HepG2 (cell line): ENCODE results near the gene PPCDC. TPM values are rescaled to one million over a fixed set of nuclear protein-coding genes. Genes with fewer than 3 reads are reported as not detected.
A peak's percentile ranks its signal among the peaks of the same experiment; 100 is the strongest.

Source experiments
- ATRX ChIP-seq: sonication (generic); formaldehyde crosslinking; IDR thresholded peaks from 2 replicates; pipeline ENCODE4 v1.4.0; 2020; ENCODE audit warnings: missing genetic modification reagents, borderline replicate concordance
- DR1 ChIP-seq: sonication (generic); formaldehyde crosslinking; IDR thresholded peaks from 2 replicates; pipeline ENCODE4 v1.8.0; 2021; ENCODE audit warnings: mild to moderate bottlenecking, missing genetic modification reagents, inconsistent platforms
- EED ChIP-seq: sonication (generic); formaldehyde crosslinking; IDR thresholded peaks from 2 replicates; pipeline ENCODE4 v1.5.0; 2020; ENCODE audit warnings: mild to moderate bottlenecking, missing genetic modification reagents
- FOXA3 ChIP-seq: IDR thresholded peaks from 2 replicates; pipeline ENCODE4 v1.6.1; 2016; ENCODE audit warnings: missing genetic modification reagents, missing compliant biosample characterization
- GMEB1 ChIP-seq: sonication (generic); formaldehyde crosslinking; IDR thresholded peaks from 2 replicates; pipeline ENCODE4 v1.5.1; 2020; ENCODE audit warnings: missing genetic modification reagents, mild to moderate bottlenecking, borderline replicate concordance
- KLF15 ChIP-seq: sonication (generic); formaldehyde crosslinking; IDR thresholded peaks from 2 replicates; pipeline ENCODE4 v1.8.1; 2023; ENCODE audit warnings: borderline replicate concordance, mild to moderate bottlenecking, inconsistent platforms, missing genetic modification reagents, mixed read lengths
- MAFG ChIP-seq: sonication (generic); formaldehyde crosslinking; IDR thresholded peaks from 2 replicates; pipeline ENCODE4 v1.5.1; 2020; ENCODE audit warnings: mild to moderate bottlenecking, missing genetic modification reagents
- NCOA2 ChIP-seq: sonication (generic); formaldehyde crosslinking; IDR thresholded peaks from 2 replicates; pipeline ENCODE4 v1.8.0; 2022; ENCODE audit warnings: inconsistent platforms
- NFIC ChIP-seq: IDR thresholded peaks from 2 replicates; pipeline ENCODE4 v1.6.1; 2012; ENCODE audit warnings: mild to moderate bottlenecking, low read length, inconsistent platforms
- NFYC ChIP-seq: IDR thresholded peaks from 2 replicates; pipeline ENCODE4 v1.6.1; 2016; ENCODE audit warnings: missing genetic modification reagents, missing compliant biosample characterization
- NONO ChIP-seq, 2 experiments: fragments of 450-650 bp in 1 of 2; sonication (generic) in 1 of 2; formaldehyde crosslinking in 1 of 2; IDR thresholded peaks in 1 of 2; conservative IDR thresholded peaks in 1 of 2; 2 replicates each; pipeline versions ENCODE4 v1.6.1 to v1.8.0; 2017 to 2022; ENCODE audit warnings: mild to moderate bottlenecking in 1 of 2, missing genetic modification reagents in 1 of 2, moderate library complexity in 1 of 2
- RXRA ChIP-seq: sonication (generic); formaldehyde crosslinking; IDR thresholded peaks from 2 replicates; pipeline ENCODE4 v1.5.1; 2020; ENCODE audit warnings: missing genetic modification reagents
- SALL2 ChIP-seq: sonication (generic); formaldehyde crosslinking; IDR thresholded peaks from 2 replicates; pipeline ENCODE4 v1.8.1; 2023; ENCODE audit warnings: mild to moderate bottlenecking, missing genetic modification reagents, inconsistent platforms
- TBL1XR1 ChIP-seq: fragments of 150-350 bp; IDR thresholded peaks from 2 replicates; pipeline ENCODE4 v1.6.1; 2014; ENCODE audit warnings: borderline replicate concordance, low read length; ENCODE audit not compliant: partially characterized antibody
- TEF ChIP-seq: sonication (generic); formaldehyde crosslinking; IDR thresholded peaks from 2 replicates; pipeline ENCODE4 v1.5.0; 2020; ENCODE audit warnings: missing genetic modification reagents
- U2AF2 ChIP-seq: fragments of 200-400 bp; formaldehyde crosslinking; IDR thresholded peaks from 2 replicates; pipeline ENCODE4 v1.6.1; 2017; ENCODE audit warnings: low read depth, mild to moderate bottlenecking, low read length
- ZNF224 ChIP-seq: sonication (generic); formaldehyde crosslinking; IDR thresholded peaks from 2 replicates; pipeline ENCODE4 v1.5.0; 2020; ENCODE audit warnings: mild to moderate bottlenecking, missing genetic modification reagents
- ZNF225 ChIP-seq: sonication (generic); formaldehyde crosslinking; IDR thresholded peaks from 2 replicates; pipeline ENCODE4 v1.4.0; 2020; ENCODE audit warnings: mild to moderate bottlenecking, missing genetic modification reagents
- ZNF296 ChIP-seq: sonication (generic); formaldehyde crosslinking; conservative IDR thresholded peaks from 2 replicates; pipeline ENCODE4 v1.5.0; 2020; ENCODE audit warnings: mild to moderate bottlenecking, missing genetic modification reagents
- ZNF331 ChIP-seq: sonication (generic); formaldehyde crosslinking; IDR thresholded peaks from 2 replicates; pipeline ENCODE4 v1.4.0; 2020; ENCODE audit warnings: missing genetic modification reagents
- ZNF512B ChIP-seq: sonication (generic); formaldehyde crosslinking; IDR thresholded peaks from 2 replicates; pipeline ENCODE4 v1.5.1; 2020; ENCODE audit warnings: missing genetic modification reagents, mild to moderate bottlenecking, borderline replicate concordance
- ZNF562 ChIP-seq: sonication (generic); formaldehyde crosslinking; IDR thresholded peaks from 2 replicates; pipeline ENCODE4 v1.8.0; 2022; ENCODE audit warnings: missing genetic modification reagents, borderline replicate concordance
- ZNF598 ChIP-seq: sonication (generic); formaldehyde crosslinking; IDR thresholded peaks from 2 replicates; pipeline ENCODE4 v1.5.1; 2020; ENCODE audit warnings: mild to moderate bottlenecking, missing genetic modification reagents, borderline replicate concordance
- ZNF7 ChIP-seq: IDR thresholded peaks from 2 replicates; pipeline ENCODE4 v1.6.1; 2016; ENCODE audit warnings: missing biosample characterization, missing genetic modification reagents
- ZNF883 ChIP-seq: sonication (generic); formaldehyde crosslinking; IDR thresholded peaks from 2 replicates; pipeline ENCODE4 v1.5.1; 2020; ENCODE audit warnings: mild to moderate bottlenecking, missing genetic modification reagents; ENCODE audit errors: not compliant biosample characterization
- ZSCAN21 ChIP-seq: sonication (generic); formaldehyde crosslinking; IDR thresholded peaks from 2 replicates; pipeline ENCODE4 v1.8.0; 2022; ENCODE audit warnings: mild to moderate bottlenecking, missing genetic modification reagents, moderate library complexity, borderline replicate concordance
- polyA plus RNA-seq, 8 experiments: library from polyadenylated mRNA; depleted of rRNA in 3 of 8; stranded (reverse) in 7 of 8; unstranded in 1 of 8; fragments of >200 nt; fragmentation: Illumina TruSeq in 4 of 8; extraction: Trizol in 4 of 8; gene quantifications; 2 replicates each; pipeline versions ENCODE4 v1.2.1 to v1.2.3, GENCODE V29; 2011 to 2016; ENCODE audit warnings: low read depth in 4 of 8, missing spikeins in 1 of 8, mixed read lengths in 1 of 8; ENCODE audit not compliant: insufficient read depth in 1 of 8
- total RNA-seq, 5 experiments: library from RNA; depleted of rRNA; stranded (reverse); fragments of >200 nt; fragmentation: Illumina TruSeq; extraction: Trizol; gene quantifications; 2 replicates each; pipeline ENCODE4 v1.2.3, GENCODE V29; 2016; ENCODE audit warnings: low read depth in 1 of 5

The PPCDC gene
- total and polyA plus RNA-seq, 2 of the 13 experiments (the other 11 are each of a cell fraction or from before 2014, with no cell fraction given), result 12.3 to 12.8 TPM

- no peak for TF ChIP-seq ZNF7 (CRISPR knock-in tag)
- no peak for TF ChIP-seq U2AF2
- TF ChIP-seq MAFG (CRISPR knock-in tag), result no peak
- TF ChIP-seq NFIC, result no peak; the same call in 1 of the 2 replicates
- no peak for TF ChIP-seq ZNF224 (CRISPR knock-in tag)
- TF ChIP-seq ZNF225 (CRISPR knock-in tag), result no peak
- no peak for TF ChIP-seq TBL1XR1
- TF ChIP-seq ZNF512B (CRISPR knock-in tag), result no peak
- no peak for TF ChIP-seq DR1 (CRISPR knock-in tag)
- TF ChIP-seq NONO (IDR thresholded peaks at IDR 0.05), result no peak
- TF ChIP-seq NONO (CRISPR knock-in tag; conservative IDR thresholded peaks at IDR 0.05), result no peak
- TF ChIP-seq ZSCAN21 (CRISPR knock-in tag), result no peak
- TF ChIP-seq ZNF598 (CRISPR knock-in tag), result no peak
- peak; percentile 58; the same call in 1 of the 2 replicates for TF ChIP-seq NCOA2 (CRISPR knock-in tag)
- TF ChIP-seq RXRA (CRISPR knock-in tag), result no peak; the same call in 1 of the 2 replicates
- 0 out of 2 replicates have a peak, but pooled peaks have one; percentile 45 for TF ChIP-seq ZNF331 (CRISPR knock-in tag)
- no peak for TF ChIP-seq ZNF562 (CRISPR knock-in tag)
- no peak for TF ChIP-seq KLF15 (CRISPR knock-in tag)
- no peak for TF ChIP-seq SALL2 (CRISPR knock-in tag)
- TF ChIP-seq ZNF296 (CRISPR knock-in tag), result no peak
- no peak for TF ChIP-seq TEF (CRISPR knock-in tag)
- no peak for TF ChIP-seq ATRX (CRISPR knock-in tag)
- TF ChIP-seq FOXA3 (CRISPR knock-in tag), result peak; percentile 53; the same call in 1 of the 2 replicates
- TF ChIP-seq GMEB1, result no peak; the same call in 1 of the 2 replicates
- no peak for TF ChIP-seq EED (CRISPR knock-in tag)
- TF ChIP-seq NFYC, result 0 out of 2 replicates have a peak, but pooled peaks have one; percentile 22
- no peak for TF ChIP-seq ZNF883 (CRISPR knock-in tag)
These were observed 42.1 kb downstream of the PPCDC start (continued) for GRCh38 chr15:75065467-75065850.
